HepG2 (cell line): ENCODE data around the gene TMEM174. TPM values are rescaled to one million over a fixed set of nuclear protein-coding genes. Genes with fewer than 3 reads are reported as not detected.

Experiments used
- FOSL2 ChIP-seq: sonication (generic); formaldehyde crosslinking; IDR thresholded peaks from 2 replicates; pipeline ENCODE4 v1.4.0; 2020; ENCODE audit warnings: missing genetic modification reagents
- MYNN ChIP-seq: sonication (generic); formaldehyde crosslinking; IDR thresholded peaks from 2 replicates; pipeline ENCODE4 v1.4.0; 2020; ENCODE audit warnings: mild to moderate bottlenecking, low read depth, missing genetic modification reagents
- SMARCC2 ChIP-seq: fragments of 450-650 bp; IDR thresholded peaks from 2 replicates; pipeline ENCODE4 v1.6.1; 2017; ENCODE audit warnings: antibody characterized with exemption, mild to moderate bottlenecking
- TAF1 ChIP-seq: sonication (generic); formaldehyde crosslinking; IDR thresholded peaks from 2 replicates; pipeline ENCODE4 v1.4.0; 2020; ENCODE audit warnings: missing genetic modification reagents
- TOPORS ChIP-seq: sonication (generic); formaldehyde crosslinking; IDR thresholded peaks from 2 replicates; pipeline ENCODE4 v1.8.0; 2023; ENCODE audit warnings: mild to moderate bottlenecking, missing genetic modification reagents
- ZBTB26 ChIP-seq: IDR thresholded peaks from 2 replicates; pipeline ENCODE4 v1.6.1; 2016; ENCODE audit warnings: missing compliant biosample characterization, missing genetic modification reagents, borderline replicate concordance
- ZNF138 ChIP-seq: sonication (generic); formaldehyde crosslinking; IDR thresholded peaks from 2 replicates; pipeline ENCODE4 v1.5.0; 2020; ENCODE audit warnings: mild to moderate bottlenecking, low read depth, missing genetic modification reagents
- ZNF142 ChIP-seq: sonication (generic); formaldehyde crosslinking; IDR thresholded peaks from 2 replicates; pipeline ENCODE4 v1.4.0; 2020; ENCODE audit warnings: missing genetic modification reagents
- ZSCAN5A ChIP-seq: sonication (generic); formaldehyde crosslinking; IDR thresholded peaks from 2 replicates; pipeline ENCODE4 v1.8.0; 2022; ENCODE audit warnings: mild to moderate bottlenecking, missing genetic modification reagents, borderline replicate concordance
- polyA plus RNA-seq, 8 experiments: library from polyadenylated mRNA; depleted of rRNA in 3 of 8; stranded (reverse) in 7 of 8; unstranded in 1 of 8; fragments of >200 nt; fragmentation: Illumina TruSeq in 4 of 8; extraction: Trizol in 4 of 8; gene quantifications; 2 replicates each; pipeline versions ENCODE4 v1.2.1 to v1.2.3, GENCODE V29; 2011 to 2016; ENCODE audit warnings: low read depth in 4 of 8, missing spikeins in 1 of 8, mixed read lengths in 1 of 8; ENCODE audit not compliant: insufficient read depth in 1 of 8
- total RNA-seq, 5 experiments: library from RNA; depleted of rRNA; stranded (reverse); fragments of >200 nt; fragmentation: Illumina TruSeq; extraction: Trizol; gene quantifications; 2 replicates each; pipeline ENCODE4 v1.2.3, GENCODE V29; 2016; ENCODE audit warnings: low read depth in 1 of 5

TMEM174 gene
- total and polyA plus RNA-seq, 2 of the 13 experiments (the other 11 are each of a cell fraction or from before 2014, with no cell fraction given) = not detected

GRCh38 chr5:73137563-73138530 lies 35.1 kb upstream of the TMEM174 start (continued):
- no peak for TF ChIP-seq ZNF138
- TF ChIP-seq SMARCC2 = no peak
- no peak for TF ChIP-seq ZBTB26 (CRISPR knock-in tag)
- no peak for TF ChIP-seq ZSCAN5A (CRISPR knock-in tag)
- TF ChIP-seq ZNF142 (CRISPR knock-in tag) = no peak
- TF ChIP-seq TAF1 = no peak
- no peak for TF ChIP-seq FOSL2 (CRISPR knock-in tag)
- no peak for TF ChIP-seq MYNN
- no peak for TF ChIP-seq TOPORS (CRISPR knock-in tag)
